Adipocyte (in vitro differentiated cells): ENCODE data around the gene CLRN2.

Experiments
- DNase-seq: peaks from one replicate; pipeline ENCODE4 v3.0.0-alpha.2; 2015; ENCODE audit warnings: low read depth
- H3K27me3 ChIP-seq: replicated peaks from 2 replicates; pipeline ENCODE4 v1.7.0; 2013; ENCODE audit warnings: mild to moderate bottlenecking, low read length, moderate library complexity; ENCODE audit not compliant: control insufficient read depth, insufficient read depth
- H3K36me3 ChIP-seq: 2 replicates; pipeline ENCODE4 v1.7.0; 2013; ENCODE audit warnings: low read length, mild to moderate bottlenecking, moderate library complexity; ENCODE audit not compliant: control insufficient read depth, insufficient read depth, severe bottlenecking
- H3K4me1 ChIP-seq: 2 replicates; pipeline ENCODE4 v1.7.0; 2013; ENCODE audit warnings: mild to moderate bottlenecking, low read length, moderate library complexity; ENCODE audit not compliant: control insufficient read depth, insufficient read depth
- H3K4me3 ChIP-seq: 2 replicates; pipeline ENCODE4 v1.7.0; 2013; ENCODE audit warnings: mild to moderate bottlenecking, low read length, moderate library complexity
- H3K9ac ChIP-seq: 2 replicates; pipeline ENCODE4 v1.7.0; 2013; ENCODE audit warnings: mild to moderate bottlenecking, low read length, moderate library complexity
- H3K9me3 ChIP-seq: 2 replicates; pipeline ENCODE4 v1.7.0; 2013; ENCODE audit warnings: mild to moderate bottlenecking, low read length, moderate library complexity; ENCODE audit not compliant: control insufficient read depth

The CLRN2 gene, protein sequence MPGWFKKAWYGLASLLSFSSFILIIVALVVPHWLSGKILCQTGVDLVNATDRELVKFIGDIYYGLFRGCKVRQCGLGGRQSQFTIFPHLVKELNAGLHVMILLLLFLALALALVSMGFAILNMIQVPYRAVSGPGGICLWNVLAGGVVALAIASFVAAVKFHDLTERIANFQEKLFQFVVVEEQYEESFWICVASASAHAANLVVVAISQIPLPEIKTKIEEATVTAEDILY

GRCh38 chr4:17514865-17515264, at the start of gene CLRN2:
Gene CLRN2 (plus strand): TSS chr4:17515165. CDS start chr4:17515267, 102 bp downstream.
- no peak within 1 kb of the TSS for H3K4me3 ChIP-seq
- H3K9me3 ChIP-seq, result no peaks in the 10 kb centered on the region
- H3K9ac ChIP-seq, result no peak within 1 kb of the TSS
- DNase-seq, result no peak
- H3K4me1 ChIP-seq, result peaks cover 19% of the 10 kb centered on the region
- peaks cover 26% of the 10 kb centered on the region for H3K27me3 ChIP-seq
- peaks cover 5% of the 10 kb centered on the region for H3K36me3 ChIP-seq

GRCh38 chr4:17468619-17469221, 46.2 kb upstream of the CLRN2 start:
- H3K4me1 ChIP-seq, result no peaks in the 10 kb centered on the region
- no peaks in the 10 kb centered on the region for H3K9me3 ChIP-seq
- H3K4me3 ChIP-seq, result no peak overlapping the region
- no peaks in the 10 kb centered on the region for H3K36me3 ChIP-seq
- H3K9ac ChIP-seq, result no peak overlapping the region
- DNase-seq, result peak; percentile 83
- no peaks in the 10 kb centered on the region for H3K27me3 ChIP-seq

DNA sequence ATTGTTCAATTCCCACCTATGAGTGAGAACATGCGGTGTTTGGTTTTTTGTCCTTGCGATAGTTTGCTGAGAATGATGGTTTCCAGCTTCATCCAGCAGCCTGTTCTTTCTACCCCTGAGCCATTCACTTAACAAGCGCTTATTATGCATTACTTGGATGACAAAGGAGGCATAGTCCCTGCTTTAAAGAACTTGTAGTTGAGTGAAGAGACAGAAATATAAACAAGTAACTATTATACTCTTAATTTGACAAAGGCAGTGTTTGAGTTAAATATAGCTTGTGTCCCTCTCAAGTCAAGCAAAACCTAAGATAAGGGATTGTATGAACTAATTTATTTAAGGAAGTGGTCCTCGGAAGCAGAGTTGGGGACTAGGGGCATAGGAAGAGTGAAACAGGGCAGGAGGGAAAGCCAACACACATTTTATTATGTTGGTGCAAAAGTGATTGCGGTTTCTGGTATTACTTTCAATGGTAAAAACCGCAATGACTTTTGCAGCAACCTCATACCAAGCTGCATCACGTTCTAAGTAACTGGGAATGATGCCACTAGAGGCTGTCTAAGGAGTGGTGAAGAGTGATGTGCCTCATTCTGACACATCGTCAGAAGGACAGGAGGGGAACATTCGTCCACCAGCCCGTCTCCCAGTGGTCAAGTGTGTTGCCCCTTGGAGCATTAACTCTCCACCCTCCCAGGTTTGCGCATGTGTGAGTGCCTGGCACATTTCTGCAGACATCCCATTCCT, 44.9 kb upstream of the CLRN2 start:
- Histone ChIP-seq H3K9me3 (no peaks in the 10 kb centered on the region), H3K36me3 (no peaks in the 10 kb centered on the region), H3K4me3 (no peak overlapping the region), H3K9ac (no peak overlapping the region), H3K27me3 (no peaks in the 10 kb centered on the region), H3K4me1 (no peaks in the 10 kb centered on the region)
- no peak for DNase-seq

DNA sequence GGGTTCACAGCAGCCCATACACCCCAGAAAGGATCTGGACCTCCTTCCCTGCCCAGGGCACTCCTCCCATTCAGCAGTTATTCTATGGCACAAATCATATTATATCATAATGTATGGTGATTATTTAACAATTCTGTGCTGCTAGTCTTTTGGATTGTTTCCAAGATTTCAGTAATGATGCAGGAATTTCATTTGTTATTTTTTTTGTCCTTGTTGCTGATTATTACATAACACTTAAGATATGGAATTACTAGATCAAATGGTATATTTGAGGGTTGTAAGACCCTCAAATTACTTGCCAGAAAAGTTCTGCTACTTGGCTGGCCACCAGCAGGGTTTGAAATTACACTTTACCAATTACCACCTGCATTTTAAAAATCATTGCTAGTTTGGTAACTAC, 39.5 kb upstream of the CLRN2 start:
- no peak overlapping the region for H3K9ac ChIP-seq
- no peaks in the 10 kb centered on the region for H3K9me3 ChIP-seq
- no peaks in the 10 kb centered on the region for H3K27me3 ChIP-seq
- no peak overlapping the region for H3K4me3 ChIP-seq
- H3K36me3 ChIP-seq, result no peaks in the 10 kb centered on the region
- H3K4me1 ChIP-seq, result no peaks in the 10 kb centered on the region
- peak; percentile 37 for DNase-seq

DNA sequence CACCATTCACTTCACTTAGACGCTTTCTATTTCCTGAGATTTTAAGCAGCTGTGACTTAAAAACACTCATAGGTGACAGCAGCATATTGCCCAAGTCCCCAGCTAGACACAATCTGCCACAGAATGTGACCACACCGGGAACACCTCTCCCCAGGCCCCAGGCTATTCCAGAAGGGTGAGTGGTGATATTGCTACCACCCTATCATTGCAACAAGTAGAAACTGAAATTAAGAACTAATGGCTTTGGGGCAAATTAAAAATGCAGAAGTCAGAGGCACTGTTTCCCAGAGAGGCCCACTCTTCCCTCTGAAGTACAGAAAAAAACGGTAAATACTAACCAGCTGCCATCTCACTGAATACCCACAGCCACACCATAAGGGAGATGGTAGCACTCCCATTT, 38.1 kb upstream of the CLRN2 start:
- H3K4me1 ChIP-seq, result no peaks in the 10 kb centered on the region
- H3K9ac ChIP-seq, result no peak overlapping the region
- no peaks in the 10 kb centered on the region for H3K27me3 ChIP-seq
- no peak overlapping the region for H3K4me3 ChIP-seq
- no peak for DNase-seq
- H3K9me3 ChIP-seq, result peaks cover 4% of the 10 kb centered on the region
- no peaks in the 10 kb centered on the region for H3K36me3 ChIP-seq

GRCh38 chr4:17477774-17478472, 37.0 kb upstream of the CLRN2 start:
- no peak for DNase-seq
- Histone ChIP-seq H3K4me1 (no peaks in the 10 kb centered on the region), H3K36me3 (no peaks in the 10 kb centered on the region), H3K9ac (no peak overlapping the region), H3K9me3 (peaks cover 4% of the 10 kb centered on the region), H3K4me3 (no peak overlapping the region), H3K27me3 (no peaks in the 10 kb centered on the region)

GRCh38 chr4:17480210-17480927, 34.6 kb upstream of the CLRN2 start:
- Histone ChIP-seq H3K9me3 (peaks cover 4% of the 10 kb centered on the region), H3K4me1 (no peaks in the 10 kb centered on the region), H3K9ac (no peak overlapping the region), H3K4me3 (no peak overlapping the region), H3K27me3 (no peaks in the 10 kb centered on the region), H3K36me3 (peaks cover 8% of the 10 kb centered on the region)
- DNase-seq, result no peak

GRCh38 chr4:17480955-17481354, 34.0 kb upstream of the CLRN2 start:
- Histone ChIP-seq H3K36me3 (peaks cover 8% of the 10 kb centered on the region), H3K4me3 (no peak overlapping the region), H3K9ac (no peak overlapping the region), H3K4me1 (no peaks in the 10 kb centered on the region), H3K27me3 (no peaks in the 10 kb centered on the region), H3K9me3 (peaks cover 4% of the 10 kb centered on the region)
- DNase-seq, result no peak

- Histone ChIP-seq H3K36me3 (peaks cover 23% of the 10 kb centered on the region), H3K4me3 (no peak overlapping the region), H3K9ac (no peak overlapping the region), H3K4me1 (no peaks in the 10 kb centered on the region), H3K27me3 (no peaks in the 10 kb centered on the region), H3K9me3 (peaks cover 4% of the 10 kb centered on the region)
- DNase-seq, result no peak
Observed at GRCh38 chr4:17482716-17483115, 32.2 kb upstream of the CLRN2 start.

DNA sequence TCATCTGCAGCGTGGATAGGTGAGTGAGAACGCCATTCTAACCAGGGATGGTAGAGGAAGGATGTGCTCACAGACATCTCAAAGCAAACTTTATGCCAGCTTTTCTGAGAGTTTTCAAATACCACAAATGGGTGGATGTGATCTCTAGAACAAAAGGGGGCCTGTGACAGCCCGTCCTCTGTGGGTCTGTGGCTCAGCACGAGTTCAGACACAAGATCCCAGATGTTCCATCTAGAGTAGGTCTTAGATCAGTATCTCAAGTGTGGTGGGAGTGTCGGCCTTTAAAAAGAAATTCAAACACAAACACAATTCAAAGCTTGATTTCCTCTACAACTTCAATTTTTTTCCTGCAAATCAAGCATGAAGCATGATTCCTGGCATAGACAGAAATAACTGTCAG, 25.8 kb upstream of the CLRN2 start:
- Histone ChIP-seq H3K9me3 (no peaks in the 10 kb centered on the region), H3K4me3 (no peak overlapping the region), H3K4me1 (peaks cover 13% of the 10 kb centered on the region), H3K27me3 (no peaks in the 10 kb centered on the region), H3K9ac (no peak overlapping the region), H3K36me3 (peaks cover 73% of the 10 kb centered on the region)
- DNase-seq, result no peak

- H3K4me1 ChIP-seq, result peaks cover 19% of the 10 kb centered on the region
- H3K4me3 ChIP-seq, result no peak overlapping the region
- H3K9ac ChIP-seq, result no peak overlapping the region
- no peaks in the 10 kb centered on the region for H3K9me3 ChIP-seq
- no peaks in the 10 kb centered on the region for H3K27me3 ChIP-seq
- DNase-seq, result no peak
- peaks cover 72% of the 10 kb centered on the region for H3K36me3 ChIP-seq
Observed at GRCh38 chr4:17489721-17490120, 25.2 kb upstream of the CLRN2 start.
